ENCODE measurements around the gene IPPK.

The IPPK gene

GRCh38 chr9:92640398-92641091 lies 29.4 kb downstream of the IPPK start:
- TF ChIP-seq CTCF (IDR thresholded peaks at IDR 0.05; ENCODE audit: low read depth, low read length) = no peak
- no peak for DNase-seq (ENCODE audit: low read depth in 2 of 2)
- H3K4me3 ChIP-seq (replicated peaks in 1 of 2; ENCODE audit: low read depth in 2 of 2, low read length in 2 of 2) = no peak overlapping the region

- no peak overlapping the region for H3K4me3 ChIP-seq (replicated peaks in 1 of 2; ENCODE audit: low read depth in 2 of 2, low read length in 2 of 2)
- no peak for DNase-seq (ENCODE audit: low read depth in 2 of 2)
- no peak for TF ChIP-seq CTCF (IDR thresholded peaks at IDR 0.05; ENCODE audit: low read depth, low read length)
These were observed 30.1 kb downstream of the IPPK start for GRCh38 chr9:92639791-92640271.

GRCh38 chr9:92639124-92639523 lies 30.8 kb downstream of the IPPK start:
- DNase-seq (ENCODE audit: low read depth in 2 of 2) = no peak
- TF ChIP-seq CTCF (IDR thresholded peaks at IDR 0.05; ENCODE audit: low read depth, low read length) = no peak
- no peak overlapping the region for H3K4me3 ChIP-seq (replicated peaks in 1 of 2; ENCODE audit: low read depth in 2 of 2, low read length in 2 of 2)

GRCh38 chr9:92638621-92639101 lies 31.3 kb downstream of the IPPK start:
- H3K4me3 ChIP-seq (replicated peaks in 1 of 2; ENCODE audit: low read depth in 2 of 2, low read length in 2 of 2) = no peak overlapping the region
- DNase-seq (ENCODE audit: low read depth in 2 of 2) = no peak
- TF ChIP-seq CTCF (IDR thresholded peaks at IDR 0.05; ENCODE audit: low read depth, low read length) = no peak

- no peak for TF ChIP-seq CTCF (IDR thresholded peaks at IDR 0.05; ENCODE audit: low read depth, low read length)
- no peak overlapping the region for H3K4me3 ChIP-seq (replicated peaks in 1 of 2; ENCODE audit: low read depth in 2 of 2, low read length in 2 of 2)
- DNase-seq (ENCODE audit: low read depth in 2 of 2) = no peak
These were observed 31.9 kb downstream of the IPPK start for GRCh38 chr9:92637886-92638620.

GRCh38 chr9:92637326-92637725 lies 32.6 kb downstream of the IPPK start:
- H3K4me3 ChIP-seq (replicated peaks in 1 of 2; ENCODE audit: low read depth in 2 of 2, low read length in 2 of 2) = no peak overlapping the region
- no peak for DNase-seq (ENCODE audit: low read depth in 2 of 2)
- TF ChIP-seq CTCF (IDR thresholded peaks at IDR 0.05; ENCODE audit: low read depth, low read length) = no peak

Measured in cardiac fibroblast (primary cell).